ENCODE measurements around the gene OSM. TPM values are rescaled to one million over a fixed set of nuclear protein-coding genes. Genes with fewer than 3 reads are reported as not detected.

OSM gene
- total RNA-seq, 4 donors from 2014 or later = 0.19 to 5.7 (median 0.19) TPM; not detected in 1

- WGBS, 2 donors = 80 to 92% methylated on average over 4 of the region's 5 CpGs
Measured at GRCh38 chr22:30244641-30245040, 22.0 kb downstream of the OSM start.

GRCh38 chr22:30244066-30244465 lies 22.6 kb downstream of the OSM start:
- DNase-seq = no peak
- WGBS, 2 donors = 93 to 95% methylated on average over 6 to 10 of the region's 10 CpGs
- H3K27me3 ChIP-seq = peaks cover 0 to 46% (median 0%) of the 10 kb centered on the region in 4 donors
- H3K4me3 ChIP-seq = no peak overlapping the region
- no peaks in the 10 kb centered on the region for H3K9me3 ChIP-seq
- intact Hi-C loops (cut with DNase I) = no loop called here
- H3K27ac ChIP-seq = peak overlapping the region in 1 of 4 donors; percentile 16
- H3K36me3 ChIP-seq = no peaks in the 10 kb centered on the region
- peaks cover 14 to 53% (median 20%) of the 10 kb centered on the region in 3 donors for H3K4me1 ChIP-seq
- TF ChIP-seq CTCF (IDR thresholded peaks at IDR 0.05) (no peak), POLR2A (IDR thresholded peaks at IDR 0.05) (no peak)

More at GRCh38 chr22:30244641-30245040, 22.0 kb downstream of the OSM start:
- DNase-seq = no peak
- no peak for TF ChIP-seq CTCF (IDR thresholded peaks at IDR 0.05)
- no peak for TF ChIP-seq POLR2A (IDR thresholded peaks at IDR 0.05)
- Histone ChIP-seq H3K9me3 (no peaks in the 10 kb centered on the region), H3K27ac (peak overlapping the region in 2 of 4 donors; percentile 16 to 75), H3K36me3 (no peaks in the 10 kb centered on the region), H3K4me1 (peaks cover 15 to 56% (median 20%) of the 10 kb centered on the region in 3 donors), H3K27me3 (peaks cover 0 to 47% (median 0%) of the 10 kb centered on the region in 4 donors), H3K4me3 (no peak overlapping the region)
- intact Hi-C loops (cut with DNase I) = no loop called here

GRCh38 chr22:30243661-30244060 lies 23.0 kb downstream of the OSM start:
- peaks cover 12 to 53% (median 20%) of the 10 kb centered on the region in 3 donors for H3K4me1 ChIP-seq
- no peaks in the 10 kb centered on the region for H3K9me3 ChIP-seq
- TF ChIP-seq POLR2A (IDR thresholded peaks at IDR 0.05) = no peak
- no peak for TF ChIP-seq CTCF (IDR thresholded peaks at IDR 0.05)
- H3K27me3 ChIP-seq = peaks cover 0 to 42% (median 0%) of the 10 kb centered on the region in 4 donors
- no peak overlapping the region for H3K27ac ChIP-seq
- H3K36me3 ChIP-seq = no peaks in the 10 kb centered on the region
- 99 to 100% methylated on average over 1 to 10 of the region's 22 CpGs for WGBS, 2 donors
- DNase-seq = no peak
- no peak overlapping the region for H3K4me3 ChIP-seq
- intact Hi-C loops (cut with DNase I) = no loop called here

GRCh38 chr22:30241576-30242371 lies 24.9 kb downstream of the OSM start:
- WGBS, 2 donors = 70 to 93% methylated on average over 5 to 9 of the region's 15 CpGs
- TF ChIP-seq POLR2A (IDR thresholded peaks at IDR 0.05) (no peak), CTCF (IDR thresholded peaks at IDR 0.05) (no peak)
- no peaks in the 10 kb centered on the region for H3K36me3 ChIP-seq
- no peaks in the 10 kb centered on the region for H3K9me3 ChIP-seq
- no peak for DNase-seq
- H3K4me1 ChIP-seq = peaks cover 6 to 38% (median 14%) of the 10 kb centered on the region in 3 donors
- H3K4me3 ChIP-seq = no peak overlapping the region
- peaks cover 0 to 24% (median 0%) of the 10 kb centered on the region in 4 donors for H3K27me3 ChIP-seq
- peak overlapping the region in 3 of 4 donors; percentile 1 to 36 (median 29) for H3K27ac ChIP-seq
- intact Hi-C loops (cut with DNase I) = no loop called here
